RWPE1 (cell line): ENCODE measurements around the gene ZNF93.
"Not testable (repeated sequence)": the region's sequence is repeated elsewhere in the genome, so short reads cannot be mapped to it uniquely, and the experiment has no call there.

Experiments used
- CTCF ChIA-PET: fragments of 350-600 bp; sonication (Branson Sonifier 250); formaldehyde crosslinking; extraction: SDS; loops from one replicate; lab custom pipeline; 2021; lab: Yijun Ruan, JAX
- POLR2A ChIA-PET: fragments of 400-600 bp; formaldehyde crosslinking; extraction: SDS; loops from one replicate; lab custom pipeline; 2020; ENCODE audit warnings: antibody characterized with exemption; ENCODE audit not compliant: low non-redundant PET; lab: Yijun Ruan, JAX
- DNase-seq: peaks from one replicate; pipeline ENCODE4 v3.0.0; 2012; ENCODE audit warnings: low spot score
- H3K27ac ChIP-seq: fragments of 450-650 bp; 2 replicates; pipeline ENCODE4 v1.5.1; 2017
- TF ChIP-seq, protein P1 (sequence below): fragments of 450-650 bp; conservative IDR thresholded peaks from 2 replicates; pipeline ENCODE4 v1.5.1; 2017; ENCODE audit warnings: low read depth, mild to moderate bottlenecking

The ZNF93 gene

DNA sequence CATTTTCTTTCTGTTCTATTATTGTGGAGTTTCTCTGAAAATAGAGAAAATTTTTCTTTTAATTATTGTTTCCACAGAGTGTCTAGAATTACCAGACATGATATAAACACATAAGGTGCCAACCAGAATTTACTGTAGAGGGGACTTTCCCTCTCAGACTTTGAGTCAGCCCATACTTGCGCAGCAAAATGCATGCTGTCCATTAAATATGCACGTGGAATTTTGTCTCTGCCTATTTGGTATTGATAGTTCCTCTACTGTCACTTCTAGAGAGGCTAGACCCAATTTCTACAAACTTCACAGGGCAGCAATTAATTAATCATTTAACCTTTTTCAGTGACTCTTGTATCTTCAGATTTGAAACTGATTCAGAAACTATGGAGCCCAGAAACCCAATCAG is 8.9 kb downstream of the ZNF93 start:
- ChIA-PET CTCF (no interaction called here), POLR2A (no interaction called here)
- DNase-seq = no peak
- TF ChIP-seq, protein P1, sequence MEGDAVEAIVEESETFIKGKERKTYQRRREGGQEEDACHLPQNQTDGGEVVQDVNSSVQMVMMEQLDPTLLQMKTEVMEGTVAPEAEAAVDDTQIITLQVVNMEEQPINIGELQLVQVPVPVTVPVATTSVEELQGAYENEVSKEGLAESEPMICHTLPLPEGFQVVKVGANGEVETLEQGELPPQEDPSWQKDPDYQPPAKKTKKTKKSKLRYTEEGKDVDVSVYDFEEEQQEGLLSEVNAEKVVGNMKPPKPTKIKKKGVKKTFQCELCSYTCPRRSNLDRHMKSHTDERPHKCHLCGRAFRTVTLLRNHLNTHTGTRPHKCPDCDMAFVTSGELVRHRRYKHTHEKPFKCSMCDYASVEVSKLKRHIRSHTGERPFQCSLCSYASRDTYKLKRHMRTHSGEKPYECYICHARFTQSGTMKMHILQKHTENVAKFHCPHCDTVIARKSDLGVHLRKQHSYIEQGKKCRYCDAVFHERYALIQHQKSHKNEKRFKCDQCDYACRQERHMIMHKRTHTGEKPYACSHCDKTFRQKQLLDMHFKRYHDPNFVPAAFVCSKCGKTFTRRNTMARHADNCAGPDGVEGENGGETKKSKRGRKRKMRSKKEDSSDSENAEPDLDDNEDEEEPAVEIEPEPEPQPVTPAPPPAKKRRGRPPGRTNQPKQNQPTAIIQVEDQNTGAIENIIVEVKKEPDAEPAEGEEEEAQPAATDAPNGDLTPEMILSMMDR = no peak
- no peak overlapping the region for H3K27ac ChIP-seq

GRCh38 chr19:19911150-19911549 is 10.4 kb downstream of the ZNF93 start:
- no peak for DNase-seq
- no peak overlapping the region for H3K27ac ChIP-seq
- TF ChIP-seq, protein P1 = no peak
- ChIA-PET POLR2A (no interaction called here), CTCF (interaction anchor here (0.6 kb wide), 1 partner anchor 242 kb away, joined by 3 read pairs; the partner anchor contains the start of gene ZNF101)

DNA sequence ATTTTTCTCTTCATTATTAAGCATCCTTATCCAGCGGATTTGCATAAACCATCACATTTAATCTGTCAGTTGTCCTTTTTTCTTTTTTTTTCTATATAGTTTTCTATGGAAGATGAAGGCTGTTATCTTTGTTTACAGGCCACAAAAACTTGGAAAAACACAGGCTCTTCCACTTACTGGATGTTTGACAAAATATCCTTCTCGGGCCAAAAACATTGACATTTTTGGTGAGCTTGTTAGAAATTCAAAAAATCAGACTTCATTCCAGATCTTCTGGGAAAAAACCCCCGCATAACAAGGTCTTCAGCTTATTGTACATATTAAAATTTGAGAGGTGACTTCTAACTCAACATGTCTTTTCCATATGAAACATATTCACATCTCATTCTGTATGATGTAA is 13.8 kb downstream of the ZNF93 start:
- POLR2A ChIA-PET = no interaction called here
- CTCF ChIA-PET = no interaction called here
- no peak overlapping the region for H3K27ac ChIP-seq
- TF ChIP-seq, protein P1 = no peak
- no peak for DNase-seq

GRCh38 chr19:19930417-19930816 is 29.7 kb downstream of the ZNF93 start:
- POLR2A ChIA-PET, DNase-seq, CTCF ChIA-PET, H3K27ac ChIP-seq: not testable (repeated sequence)

GRCh38 chr19:19933432-19934314 is 32.9 kb downstream of the ZNF93 start:
- DNase-seq, H3K27ac ChIP-seq, POLR2A ChIA-PET, CTCF ChIA-PET: not testable (repeated sequence)

GRCh38 chr19:19937403-19937802 is 36.7 kb downstream of the ZNF93 start:
- TF ChIP-seq, protein P1 = no peak
- DNase-seq = no peak
- H3K27ac ChIP-seq = no peak overlapping the region
- ChIA-PET POLR2A (no interaction called here), CTCF (interaction anchor here (0.6 kb wide), 1 partner anchor 38 kb away, joined by 6 read pairs; no protein-coding TSS in a partner anchor)

DNA sequence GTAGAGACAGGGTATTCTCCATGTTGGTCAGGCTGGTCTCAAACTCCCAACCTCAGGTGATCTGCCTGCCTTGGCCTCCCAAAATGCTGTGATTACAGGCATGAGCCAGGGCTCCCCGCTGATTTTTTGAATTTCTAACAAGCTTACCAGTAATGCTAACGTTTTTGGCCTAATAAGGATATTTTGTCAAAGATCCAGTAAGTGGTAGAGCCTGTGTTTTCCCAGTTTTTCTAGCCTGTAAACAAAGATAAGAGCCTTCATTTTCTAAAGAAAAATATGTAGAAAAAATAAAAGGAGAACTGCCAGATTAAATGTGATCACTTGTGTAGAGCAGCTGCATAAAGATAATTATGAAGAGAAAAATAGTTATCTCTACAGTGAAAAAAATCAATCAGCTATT is 37.7 kb downstream of the ZNF93 start:
- POLR2A ChIA-PET = no interaction called here
- no peak overlapping the region for H3K27ac ChIP-seq
- DNase-seq = no peak
- TF ChIP-seq, protein P1 = no peak
- CTCF ChIA-PET = no interaction called here
